OCI-LY1 (cell line): ENCODE data around the gene CTNNBL1.
"Not testable (repeated sequence)": the region's sequence is repeated elsewhere in the genome, so short reads cannot be mapped to it uniquely, and the experiment has no call there.

Experiments used
- H2AFZ ChIP-seq: fragments of 200-600 bp; sonication (generic), shearing (Covaris generic); 2 replicates; pipeline ENCODE4 v1.6.0; 2014; ENCODE audit warnings: antibody characterized with exemption, mild to moderate bottlenecking, low read length
- H3F3A ChIP-seq: fragments of 200-600 bp; sonication (generic), shearing (Covaris generic); 2 replicates; pipeline ENCODE4 v1.6.0; 2014; ENCODE audit warnings: mild to moderate bottlenecking, antibody characterized with exemption, low read length, moderate library complexity; ENCODE audit not compliant: insufficient read depth
- H3K27ac ChIP-seq: fragments of 200-600 bp; sonication (generic); 2 replicates; pipeline ENCODE4 v1.5.1; 2014; ENCODE audit warnings: low read length, mixed run types, mild to moderate bottlenecking, low read depth; ENCODE audit not compliant: poor library complexity, severe bottlenecking
- H3K27me3 ChIP-seq: fragments of 200-600 bp; sonication (generic); 2 replicates; pipeline ENCODE4 v1.6.0; 2014; ENCODE audit warnings: antibody characterized with exemption, mild to moderate bottlenecking, low read length, moderate library complexity; ENCODE audit not compliant: insufficient read depth
- H3K36me3 ChIP-seq: fragments of 200-600 bp; sonication (generic); 2 replicates; pipeline ENCODE4 v1.6.1; 2014; ENCODE audit warnings: mild to moderate bottlenecking, antibody characterized with exemption, low read length, moderate library complexity, mixed read lengths; ENCODE audit not compliant: insufficient read depth
- H3K4me1 ChIP-seq: fragments of 200-600 bp; sonication (generic); 2 replicates; pipeline ENCODE4 v1.5.1; 2014; ENCODE audit warnings: mild to moderate bottlenecking, low read length, moderate library complexity; ENCODE audit not compliant: insufficient read depth, severe bottlenecking
- H3K4me2 ChIP-seq: fragments of 200-600 bp; sonication (generic), shearing (Covaris generic); 2 replicates; pipeline ENCODE4 v1.6.1; 2014; ENCODE audit warnings: low read length
- H3K4me3 ChIP-seq: fragments of 200-600 bp; sonication (generic); 2 replicates; pipeline ENCODE4 v1.5.1; 2014; ENCODE audit warnings: low read length, low read depth, mild to moderate bottlenecking, mixed read lengths; ENCODE audit not compliant: poor library complexity, severe bottlenecking
- H3K79me2 ChIP-seq: fragments of 200-600 bp; shearing (Covaris generic); 2 replicates; pipeline ENCODE4 v1.6.1; 2016; ENCODE audit warnings: mixed run types, low read length, mixed read lengths; ENCODE audit not compliant: insufficient read depth
- H3K9ac ChIP-seq: fragments of 200-600 bp; sonication (generic), shearing (Covaris generic); 2 replicates; pipeline ENCODE4 v1.6.1; 2014; ENCODE audit warnings: mild to moderate bottlenecking, low read length, mixed read lengths
- H3K9me2 ChIP-seq: fragments of 200-600 bp; sonication (generic), shearing (Covaris generic); 2 replicates; pipeline ENCODE4 v1.6.1; 2014; ENCODE audit warnings: low read depth, mild to moderate bottlenecking, low read length, mixed read lengths
- H3K9me3 ChIP-seq: fragments of 200-600 bp; shearing (Covaris generic); 2 replicates; pipeline ENCODE4 v1.6.1; 2014; ENCODE audit warnings: low read length, mixed read lengths
- H4K20me1 ChIP-seq: fragments of 200-600 bp; sonication (generic), shearing (Covaris generic); 2 replicates; pipeline ENCODE4 v1.6.0; 2016; ENCODE audit warnings: mild to moderate bottlenecking, low read length; ENCODE audit not compliant: insufficient read depth
- EZH2 ChIP-seq: fragments of 200-600 bp; sonication (generic), shearing (Covaris generic); IDR thresholded peaks from 2 replicates; pipeline ENCODE4 v1.8.0; 2017; ENCODE audit warnings: borderline replicate concordance, mixed run types, mild to moderate bottlenecking, antibody characterized with exemption, low read length, moderate library complexity, mixed read lengths
- TF ChIP-seq, protein P1 (sequence below): fragments of 200-600 bp; sonication (generic), shearing (Covaris generic); IDR thresholded peaks from 2 replicates; pipeline ENCODE4 v1.5.1; 2017; ENCODE audit warnings: mild to moderate bottlenecking, antibody characterized with exemption, low read length, moderate library complexity, mixed read lengths

The CTNNBL1 gene

DNA sequence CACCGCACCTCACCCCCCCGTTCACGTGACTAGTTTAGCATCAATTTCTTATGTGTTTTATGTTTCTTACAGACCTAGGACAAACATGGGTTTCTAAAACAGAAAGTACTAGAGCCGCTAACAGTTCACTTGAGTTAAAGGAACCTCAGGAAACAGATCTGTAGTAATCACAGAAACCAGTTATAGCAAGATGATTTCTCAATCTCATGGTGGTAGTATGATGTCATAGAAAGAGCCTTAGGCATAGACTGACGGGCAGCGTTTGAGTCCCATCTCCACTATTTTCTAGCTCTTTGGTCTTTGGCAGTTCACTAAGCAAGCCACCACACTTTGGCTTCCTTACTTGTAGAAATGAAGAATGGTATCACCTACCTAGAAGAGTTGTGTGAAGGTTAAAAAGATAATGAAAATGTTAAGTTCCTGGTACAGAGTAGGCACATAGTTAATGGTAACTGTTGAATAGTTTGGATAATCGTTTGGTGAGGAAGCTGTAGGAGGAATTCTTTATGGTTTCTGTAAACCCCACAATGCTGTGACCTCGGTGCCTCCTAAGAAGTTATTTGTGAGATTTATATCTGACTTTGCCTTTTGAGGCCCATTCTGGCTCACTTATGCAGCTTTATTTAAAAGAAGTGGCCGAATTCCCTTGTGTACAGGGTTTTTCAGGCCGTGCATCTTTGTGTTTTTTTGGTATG, 21.3 kb downstream of the CTNNBL1 start:
- no peak overlapping the region for H3K27ac ChIP-seq
- no peaks in the 10 kb centered on the region for H3K27me3 ChIP-seq
- H3F3A ChIP-seq = no peaks in the 10 kb centered on the region
- no peak overlapping the region for H3K9ac ChIP-seq
- H3K79me2 ChIP-seq = peaks cover 7% of the 10 kb centered on the region
- no peaks in the 10 kb centered on the region for H3K4me1 ChIP-seq
- no peak for TF ChIP-seq EZH2
- TF ChIP-seq, protein P1, sequence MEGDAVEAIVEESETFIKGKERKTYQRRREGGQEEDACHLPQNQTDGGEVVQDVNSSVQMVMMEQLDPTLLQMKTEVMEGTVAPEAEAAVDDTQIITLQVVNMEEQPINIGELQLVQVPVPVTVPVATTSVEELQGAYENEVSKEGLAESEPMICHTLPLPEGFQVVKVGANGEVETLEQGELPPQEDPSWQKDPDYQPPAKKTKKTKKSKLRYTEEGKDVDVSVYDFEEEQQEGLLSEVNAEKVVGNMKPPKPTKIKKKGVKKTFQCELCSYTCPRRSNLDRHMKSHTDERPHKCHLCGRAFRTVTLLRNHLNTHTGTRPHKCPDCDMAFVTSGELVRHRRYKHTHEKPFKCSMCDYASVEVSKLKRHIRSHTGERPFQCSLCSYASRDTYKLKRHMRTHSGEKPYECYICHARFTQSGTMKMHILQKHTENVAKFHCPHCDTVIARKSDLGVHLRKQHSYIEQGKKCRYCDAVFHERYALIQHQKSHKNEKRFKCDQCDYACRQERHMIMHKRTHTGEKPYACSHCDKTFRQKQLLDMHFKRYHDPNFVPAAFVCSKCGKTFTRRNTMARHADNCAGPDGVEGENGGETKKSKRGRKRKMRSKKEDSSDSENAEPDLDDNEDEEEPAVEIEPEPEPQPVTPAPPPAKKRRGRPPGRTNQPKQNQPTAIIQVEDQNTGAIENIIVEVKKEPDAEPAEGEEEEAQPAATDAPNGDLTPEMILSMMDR = no peak
- H3K4me2 ChIP-seq = no peak overlapping the region
- H3K9me3 ChIP-seq = no peaks in the 10 kb centered on the region
- no peak overlapping the region for H2AFZ ChIP-seq
- no peak overlapping the region for H3K4me3 ChIP-seq
- H3K36me3 ChIP-seq = no peaks in the 10 kb centered on the region
- no peaks in the 10 kb centered on the region for H3K9me2 ChIP-seq
- no peaks in the 10 kb centered on the region for H4K20me1 ChIP-seq

DNA sequence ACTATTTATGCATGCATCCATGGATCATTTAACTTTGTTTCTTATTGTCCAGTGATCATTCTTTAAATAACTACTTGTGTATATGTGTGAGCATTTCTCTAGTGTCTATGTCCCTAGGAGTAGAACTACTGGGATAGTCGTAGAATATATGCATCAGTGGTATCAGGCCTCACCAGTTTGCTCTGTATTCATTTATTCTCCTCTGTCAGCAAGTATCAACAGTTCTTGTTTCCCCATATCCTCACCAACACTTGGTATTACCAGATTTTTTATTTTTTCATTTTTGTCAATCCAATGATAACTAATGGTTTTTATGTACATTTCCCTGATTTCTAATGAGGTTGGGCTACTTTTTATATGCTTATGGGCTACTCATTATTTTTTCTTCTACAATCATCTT, 27.9 kb downstream of the CTNNBL1 start:
- no peaks in the 10 kb centered on the region for H4K20me1 ChIP-seq
- no peaks in the 10 kb centered on the region for H3K27me3 ChIP-seq
- 0 out of 2 replicates have a peak, but pooled peaks cover 3% of the 10 kb centered on the region for H3K9me3 ChIP-seq
- H3F3A ChIP-seq = no peaks in the 10 kb centered on the region
- no peak overlapping the region for H3K4me2 ChIP-seq
- no peaks in the 10 kb centered on the region for H3K9me2 ChIP-seq
- no peak overlapping the region for H3K4me3 ChIP-seq
- H3K4me1 ChIP-seq = no peaks in the 10 kb centered on the region
- H2AFZ ChIP-seq = no peak overlapping the region
- TF ChIP-seq, protein P1 = no peak
- no peak for TF ChIP-seq EZH2
- no peaks in the 10 kb centered on the region for H3K36me3 ChIP-seq
- peaks cover 6% of the 10 kb centered on the region; the same call in 1 of the 2 replicates for H3K79me2 ChIP-seq
- no peak overlapping the region for H3K27ac ChIP-seq
- H3K9ac ChIP-seq = no peak overlapping the region

DNA sequence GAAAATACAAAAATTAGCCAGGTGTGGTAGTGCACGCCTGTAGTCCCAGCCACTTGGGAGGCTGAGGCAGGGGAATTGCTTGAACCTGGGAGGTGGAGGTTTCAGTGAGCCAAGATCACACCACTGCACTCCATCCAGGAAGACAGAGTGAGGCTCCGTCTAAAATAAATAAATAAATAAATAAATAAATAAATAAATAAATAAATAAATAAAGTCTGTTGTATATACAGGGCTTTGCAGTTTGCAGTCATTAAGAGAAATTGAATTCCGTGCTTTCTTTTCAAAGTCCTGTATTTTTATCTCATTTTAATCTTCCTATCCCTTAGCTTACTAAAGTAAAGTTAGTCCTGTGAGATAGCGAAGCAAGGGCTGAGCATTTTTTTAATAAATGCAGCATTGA, 28.5 kb downstream of the CTNNBL1 start:
- not testable (repeated sequence) for H3K79me2 ChIP-seq, H3K36me3 ChIP-seq, H4K20me1 ChIP-seq, H3F3A ChIP-seq, H3K9ac ChIP-seq, H2AFZ ChIP-seq, H3K27ac ChIP-seq, H3K4me1 ChIP-seq, H3K27me3 ChIP-seq, H3K4me2 ChIP-seq, H3K4me3 ChIP-seq, H3K9me2 ChIP-seq, H3K9me3 ChIP-seq

DNA sequence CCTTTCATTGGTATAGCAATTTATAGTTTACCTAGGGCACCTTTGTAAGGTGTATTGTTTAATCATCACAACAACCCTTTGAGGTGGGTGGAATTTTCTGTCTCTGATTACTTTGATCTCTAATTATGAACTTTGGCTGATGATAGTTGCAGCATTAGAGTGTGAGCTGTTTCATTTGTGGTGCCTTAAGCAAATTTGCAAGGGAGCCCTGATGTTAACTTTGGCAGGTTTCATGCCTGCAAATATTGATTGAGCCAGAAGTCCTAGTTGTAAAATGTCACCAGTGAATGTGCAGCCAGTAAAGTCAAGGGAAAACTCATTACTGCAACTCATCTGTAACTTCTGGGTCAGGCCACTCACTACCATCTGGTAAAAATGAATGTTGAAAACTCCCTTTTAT, 29.8 kb downstream of the CTNNBL1 start:
- H3K4me1 ChIP-seq = peaks cover 6% of the 10 kb centered on the region
- 0 out of 2 replicates have a peak, but pooled peaks cover 3% of the 10 kb centered on the region for H3K9me3 ChIP-seq
- H3F3A ChIP-seq = no peaks in the 10 kb centered on the region
- no peaks in the 10 kb centered on the region for H3K9me2 ChIP-seq
- no peaks in the 10 kb centered on the region for H3K36me3 ChIP-seq
- no peaks in the 10 kb centered on the region for H3K27me3 ChIP-seq
- H3K4me2 ChIP-seq = no peak overlapping the region
- no peak overlapping the region for H2AFZ ChIP-seq
- no peaks in the 10 kb centered on the region for H4K20me1 ChIP-seq
- H3K4me3 ChIP-seq = no peak overlapping the region
- H3K27ac ChIP-seq = no peak overlapping the region
- TF ChIP-seq, protein P1 = no peak
- no peak for TF ChIP-seq EZH2
- H3K79me2 ChIP-seq = peaks cover 6% of the 10 kb centered on the region; the same call in 1 of the 2 replicates
- H3K9ac ChIP-seq = no peak overlapping the region
